Activated CD4-positive, alpha-beta memory T cell treated with anti-CD3 and anti-CD28 coated beads for 36 hours (primary cell): ENCODE results near the gene SETDB1. TPM values are rescaled to one million over a fixed set of nuclear protein-coding genes. Genes with fewer than 3 reads are reported as not detected.
"Not testable (repeated sequence)": the region's sequence is repeated elsewhere in the genome, so short reads cannot be mapped to it uniquely, and the experiment has no call there.

Experiments
- CTCF ChIA-PET: fragments of 350-600 bp; sonication (Branson Sonifier 250); formaldehyde crosslinking; loops from one replicate; lab custom pipeline; 2021; ENCODE audit warnings: antibody characterized with exemption, inconsistent platforms; lab: Charles Lee
- POLR2A ChIA-PET: fragments of 350-600 bp; sonication (Branson Sonifier 250); formaldehyde crosslinking; loops from one replicate; lab custom pipeline; 2021; ENCODE audit warnings: antibody characterized with exemption; lab: Charles Lee
- DNase-seq: peaks from one replicate; pipeline ENCODE4 v3.0.0-alpha.2; 2020
- H3K27ac Mint-ChIP-seq: one replicate; pipeline ENCODE4 v1.8.0; 2021; ENCODE audit warnings: mixed read lengths
- H3K27me3 Mint-ChIP-seq: one replicate; pipeline ENCODE4 v1.8.0; 2021; ENCODE audit warnings: mixed read lengths
- H3K36me3 Mint-ChIP-seq: one replicate; pipeline ENCODE4 v1.8.0; 2021; ENCODE audit warnings: mixed read lengths
- H3K4me1 Mint-ChIP-seq: one replicate; pipeline ENCODE4 v1.8.0; 2021; ENCODE audit warnings: low read depth, mixed read lengths
- H3K4me3 Mint-ChIP-seq: one replicate; pipeline ENCODE4 v1.8.0; 2021; ENCODE audit warnings: mild to moderate bottlenecking, mixed read lengths
- H3K9me3 Mint-ChIP-seq: one replicate; pipeline ENCODE4 v1.8.0; 2021; ENCODE audit warnings: mixed read lengths
- intact Hi-C: fragments of 100-400 bp; cut with micrococcal nuclease; formaldehyde crosslinking; loops from one replicate; pipeline ENCODE4 v1.15.1; 2023
- total RNA-seq, 2 experiments: library from RNA; stranded (reverse); gene quantifications; one replicate each; pipeline ENCODE4 v1.2.3, GENCODE V29; 2021

The SETDB1 gene
- total RNA-seq, 2 experiments from 2014 or later: 42.3 to 50.0 TPM

GRCh38 chr1:150902751-150903150, 23.4 kb upstream of the SETDB1 start:
- Mint-ChIP-seq H3K27ac (no peak overlapping the region), H3K4me3 (no peak overlapping the region), H3K27me3 (no peaks in the 10 kb centered on the region), H3K4me1 (peaks cover 10% of the 10 kb centered on the region), H3K9me3 (no peaks in the 10 kb centered on the region), H3K36me3 (no peaks in the 10 kb centered on the region)
- POLR2A ChIA-PET: no interaction called here
- CTCF ChIA-PET: interaction anchor here (0.6 to 1.0 kb wide), 2 partner anchors 19 to 25 kb away, joined by 3 read pairs; no protein-coding TSS in a partner anchor
- DNase-seq: no peak
- intact Hi-C loops: no loop called here

GRCh38 chr1:150905301-150905700, 20.9 kb upstream of the SETDB1 start:
- ChIA-PET POLR2A (no interaction called here), CTCF (no interaction called here)
- H3K4me1 Mint-ChIP-seq: peaks cover 12% of the 10 kb centered on the region
- intact Hi-C loops: no loop called here
- H3K27ac Mint-ChIP-seq: no peak overlapping the region
- no peaks in the 10 kb centered on the region for H3K9me3 Mint-ChIP-seq
- DNase-seq: no peak
- H3K27me3 Mint-ChIP-seq: no peaks in the 10 kb centered on the region
- H3K4me3 Mint-ChIP-seq: no peak overlapping the region
- H3K36me3 Mint-ChIP-seq: no peaks in the 10 kb centered on the region

- no peaks in the 10 kb centered on the region for H3K27me3 Mint-ChIP-seq
- H3K27ac Mint-ChIP-seq: no peak overlapping the region
- no peaks in the 10 kb centered on the region for H3K36me3 Mint-ChIP-seq
- no peak overlapping the region for H3K4me3 Mint-ChIP-seq
- POLR2A ChIA-PET: no interaction called here
- no peak for DNase-seq
- intact Hi-C loops: no loop called here
- H3K4me1 Mint-ChIP-seq: peaks cover 12% of the 10 kb centered on the region
- CTCF ChIA-PET: no interaction called here
- no peaks in the 10 kb centered on the region for H3K9me3 Mint-ChIP-seq
These were observed 19.8 kb upstream of the SETDB1 start for GRCh38 chr1:150906329-150906728.

GRCh38 chr1:150906813-150907212, 19.4 kb upstream of the SETDB1 start:
- DNase-seq: no peak
- H3K4me1 Mint-ChIP-seq: peaks cover 12% of the 10 kb centered on the region
- H3K9me3 Mint-ChIP-seq: no peaks in the 10 kb centered on the region
- ChIA-PET POLR2A (no interaction called here), CTCF (no interaction called here)
- no peaks in the 10 kb centered on the region for H3K36me3 Mint-ChIP-seq
- intact Hi-C loops: no loop called here
- no peak overlapping the region for H3K27ac Mint-ChIP-seq
- H3K27me3 Mint-ChIP-seq: no peaks in the 10 kb centered on the region
- H3K4me3 Mint-ChIP-seq: no peak overlapping the region

GRCh38 chr1:150909585-150910180, 16.5 kb upstream of the SETDB1 start:
- Mint-ChIP-seq H3K4me3 (no peak overlapping the region), H3K27me3 (no peaks in the 10 kb centered on the region)

GRCh38 chr1:150912623-150913022, 13.5 kb upstream of the SETDB1 start:
- H3K4me1 Mint-ChIP-seq: peaks cover 2% of the 10 kb centered on the region
- CTCF ChIA-PET: interaction anchor here (1.0 kb wide), 1 partner anchor 10 kb away, joined by 5 read pairs; no protein-coding TSS in a partner anchor
- POLR2A ChIA-PET: interaction anchor here (1.1 kb wide), 1 partner anchor 44 kb away, joined by 5 read pairs; no protein-coding TSS in a partner anchor

More at GRCh38 chr1:150909585-150910180, 16.5 kb upstream of the SETDB1 start:
- POLR2A ChIA-PET: no interaction called here
- DNase-seq: no peak
- Mint-ChIP-seq H3K4me1 (peaks cover 12% of the 10 kb centered on the region), H3K9me3 (no peaks in the 10 kb centered on the region), H3K36me3 (no peaks in the 10 kb centered on the region), H3K27ac (no peak overlapping the region)
- CTCF ChIA-PET: no interaction called here
- intact Hi-C loops: no loop called here

GRCh38 chr1:150917387-150917786, 8.8 kb upstream of the SETDB1 start:
- intact Hi-C loops: no loop called here
- no peak for DNase-seq
- ChIA-PET CTCF (no interaction called here), POLR2A (no interaction called here)
- Mint-ChIP-seq H3K27me3 (no peaks in the 10 kb centered on the region), H3K27ac (no peak overlapping the region), H3K4me1 (peaks cover 6% of the 10 kb centered on the region), H3K36me3 (no peaks in the 10 kb centered on the region), H3K4me3 (no peak overlapping the region), H3K9me3 (no peaks in the 10 kb centered on the region)

More at GRCh38 chr1:150912623-150913022, 13.5 kb upstream of the SETDB1 start:
- DNase-seq: no peak
- H3K27ac Mint-ChIP-seq: no peak overlapping the region
- H3K4me3 Mint-ChIP-seq: no peak overlapping the region
- no peaks in the 10 kb centered on the region for H3K36me3 Mint-ChIP-seq
- H3K9me3 Mint-ChIP-seq: no peaks in the 10 kb centered on the region
- intact Hi-C loops: no loop called here
- H3K27me3 Mint-ChIP-seq: no peaks in the 10 kb centered on the region

GRCh38 chr1:150922519-150922975, 3.6 kb upstream of the SETDB1 start:
- peak; percentile 88 for DNase-seq
- intact Hi-C loops: loop anchor here (1.0 to 5.0 kb wide), 10 partner anchors 32 to 360 kb away; partner anchors contain the start of genes ARNT, CTSS, ENSA and PRUNE1
- Mint-ChIP-seq H3K27me3 (no peaks in the 10 kb centered on the region), H3K9me3 (no peaks in the 10 kb centered on the region), H3K4me3 (peak overlapping the region; percentile 16), H3K27ac (peak overlapping the region; percentile 42), H3K4me1 (peaks cover 16% of the 10 kb centered on the region), H3K36me3 (peaks cover 4% of the 10 kb centered on the region)
- ChIA-PET POLR2A (interaction anchor here (0.6 to 1.8 kb wide), 7 partner anchors 76 to 362 kb away, joined by 3 to 4 read pairs (median 3); partner anchors contain the start of gene MCL1), CTCF (interaction anchor here (0.6 to 2.1 kb wide), 30 partner anchors 10 to 362 kb away, joined by 3 to 14 read pairs (median 4); partner anchors contain the start of genes CTSK, CTXND2, GOLPH3L and MINDY1)

- peak overlapping the region; percentile 94 for H3K27ac Mint-ChIP-seq
- H3K36me3 Mint-ChIP-seq: peaks cover 27% of the 10 kb centered on the region
- H3K4me1 Mint-ChIP-seq: peaks cover 21% of the 10 kb centered on the region
- ChIA-PET POLR2A (interaction anchor here (1.6 kb wide), 1 partner anchor 35 kb away, joined by 3 read pairs; no protein-coding TSS in a partner anchor), CTCF (interaction anchor here (1.0 kb wide), 1 partner anchor 71 kb away, joined by 3 read pairs; no protein-coding TSS in a partner anchor)
- H3K9me3 Mint-ChIP-seq: no peaks in the 10 kb centered on the region
- intact Hi-C loops: loop anchor here (5.0 kb wide), 1 partner anchor 603 kb away; the partner anchor contains the start of gene PRPF3
- no peaks in the 10 kb centered on the region for H3K27me3 Mint-ChIP-seq
- peak; percentile 18 for DNase-seq
- peak overlapping the region; percentile 96 for H3K4me3 Mint-ChIP-seq
These were observed 1.1 kb upstream of the SETDB1 start for GRCh38 chr1:150925080-150925479.

- intact Hi-C loops: loop anchor here (5.0 kb wide), 1 partner anchor 605 kb away; the partner anchor contains the start of gene PRPF3
- CTCF ChIA-PET: interaction anchor here (0.9 to 1.7 kb wide), 2 partner anchors 307 to 367 kb away, joined by 3 to 8 read pairs; no protein-coding TSS in a partner anchor
- H3K27me3 Mint-ChIP-seq: no peaks in the 10 kb centered on the region
- peak overlapping the region; percentile 96 for H3K4me3 Mint-ChIP-seq
- POLR2A ChIA-PET: no interaction called here
- peaks cover 13% of the 10 kb centered on the region for H3K4me1 Mint-ChIP-seq
- H3K27ac Mint-ChIP-seq: no peak overlapping the region
- H3K36me3 Mint-ChIP-seq: peaks cover 48% of the 10 kb centered on the region
- peaks cover 7% of the 10 kb centered on the region for H3K9me3 Mint-ChIP-seq
- DNase-seq: no peak
These were observed 1.5 kb downstream of the SETDB1 start for GRCh38 chr1:150927624-150928023.

- Mint-ChIP-seq H3K27ac (no peak overlapping the region), H3K36me3 (peaks cover 53% of the 10 kb centered on the region), H3K9me3 (peaks cover 7% of the 10 kb centered on the region), H3K27me3 (no peaks in the 10 kb centered on the region), H3K4me1 (peaks cover 9% of the 10 kb centered on the region), H3K4me3 (peak overlapping the region; percentile 24)
- intact Hi-C loops: loop anchor here (5.0 kb wide), 1 partner anchor 606 kb away; the partner anchor contains the start of gene PRPF3
- no peak for DNase-seq
- POLR2A ChIA-PET: no interaction called here
- CTCF ChIA-PET: no interaction called here
These were observed 2.1 kb downstream of the SETDB1 start for GRCh38 chr1:150928286-150928685.

- peaks cover 54% of the 10 kb centered on the region for H3K36me3 Mint-ChIP-seq
- H3K27me3 Mint-ChIP-seq, H3K4me3 Mint-ChIP-seq, POLR2A ChIA-PET, H3K9me3 Mint-ChIP-seq, DNase-seq, H3K27ac Mint-ChIP-seq, CTCF ChIA-PET, H3K4me1 Mint-ChIP-seq: not testable (repeated sequence)
- intact Hi-C loops: loop anchor here (5.0 kb wide), 1 partner anchor 606 kb away; the partner anchor contains the start of gene PRPF3
These were observed 2.6 kb downstream of the SETDB1 start for GRCh38 chr1:150928775-150929174.
